Brain microvascular endothelial cell (primary cell): ENCODE results near the gene ZFYVE19.

Source experiments
- DNase-seq: peaks from one replicate; pipeline ENCODE4 v3.0.0-alpha.2; 2020
- H3K27ac ChIP-seq: fragments of 250-450 bp; sonication (Bioruptor Pico); 2 replicates; pipeline ENCODE4 v1.5.1; 2020; ENCODE audit warnings: mild to moderate bottlenecking, moderate library complexity
- H3K27me3 ChIP-seq: fragments of 250-450 bp; sonication (Bioruptor Pico); replicated peaks from 2 replicates; pipeline ENCODE4 v1.5.1; 2020; ENCODE audit warnings: mild to moderate bottlenecking
- H3K36me3 ChIP-seq: fragments of 250-450 bp; sonication (Bioruptor Pico); replicated peaks from 2 replicates; pipeline ENCODE4 v1.5.1; 2020; ENCODE audit warnings: mild to moderate bottlenecking
- H3K4me3 ChIP-seq: 2 replicates; pipeline ENCODE4 v1.5.1; 2011; ENCODE audit warnings: low read depth, mild to moderate bottlenecking, control low read depth, low read length, moderate library complexity
- CTCF ChIP-seq: IDR thresholded peaks from 2 replicates; pipeline ENCODE4 v1.5.1; 2011; ENCODE audit warnings: low read depth, mild to moderate bottlenecking, moderate library complexity, low read length, control low read depth, inconsistent platforms; ENCODE audit errors: missing control alignments
- in situ Hi-C: cut with HindIII; loops from 2 replicates; pipeline ENCODE4 v1.10.0; 2017; ENCODE audit warnings: low sequenced_read_pairs, low pct_ligation_motif_present

The ZFYVE19 gene

GRCh38 chr15:40770147-40770721 lies 36.7 kb upstream of the ZFYVE19 start:
- no peak for DNase-seq
- in situ Hi-C loops: no loop called here
- Histone ChIP-seq H3K36me3 (peaks cover 18% of the 10 kb centered on the region), H3K27me3 (no peaks in the 10 kb centered on the region), H3K27ac (no peak overlapping the region), H3K4me3 (no peak overlapping the region)
- no peak for TF ChIP-seq CTCF

GRCh38 chr15:40771242-40771641 lies 35.6 kb upstream of the ZFYVE19 start:
- in situ Hi-C loops: no loop called here
- Histone ChIP-seq H3K36me3 (peaks cover 27% of the 10 kb centered on the region), H3K27me3 (no peaks in the 10 kb centered on the region), H3K4me3 (no peak overlapping the region), H3K27ac (no peak overlapping the region)
- TF ChIP-seq CTCF: no peak
- no peak for DNase-seq

- no peak for DNase-seq
- in situ Hi-C loops: no loop called here
- no peak for TF ChIP-seq CTCF
- H3K4me3 ChIP-seq: no peak overlapping the region
- H3K27me3 ChIP-seq: no peaks in the 10 kb centered on the region
- H3K27ac ChIP-seq: no peak overlapping the region
- peaks cover 35% of the 10 kb centered on the region for H3K36me3 ChIP-seq
Observed at GRCh38 chr15:40772014-40772413, 34.9 kb upstream of the ZFYVE19 start.

DNA sequence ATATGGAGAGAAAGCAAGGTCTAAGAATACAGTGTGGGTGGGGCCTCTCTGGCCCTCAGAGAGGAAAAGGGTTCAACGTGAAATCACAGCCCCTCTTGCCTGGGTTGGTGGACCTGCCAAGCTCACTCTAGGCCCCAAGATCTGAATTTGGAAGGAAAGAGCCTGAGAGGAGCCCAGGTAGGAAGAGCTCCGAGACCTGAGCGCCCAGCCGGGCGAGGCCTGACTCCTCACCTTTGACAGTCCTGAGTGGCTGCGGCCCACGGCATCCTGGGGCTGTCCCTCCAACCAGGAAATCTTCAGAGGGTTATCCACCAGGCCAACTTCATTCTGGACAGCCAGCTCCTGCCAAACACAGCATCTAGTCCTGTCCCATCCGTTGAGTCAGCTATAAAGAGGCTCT lies 33.4 kb upstream of the ZFYVE19 start:
- no peak overlapping the region for H3K27ac ChIP-seq
- in situ Hi-C loops: no loop called here
- no peaks in the 10 kb centered on the region for H3K27me3 ChIP-seq
- H3K4me3 ChIP-seq: no peak overlapping the region
- peaks cover 44% of the 10 kb centered on the region for H3K36me3 ChIP-seq
- no peak for TF ChIP-seq CTCF
- no peak for DNase-seq

GRCh38 chr15:40773902-40774301 lies 33.0 kb upstream of the ZFYVE19 start:
- in situ Hi-C loops: no loop called here
- no peak for DNase-seq

More at GRCh38 chr15:40773902-40774301, 33.0 kb upstream of the ZFYVE19 start:
- Histone ChIP-seq H3K4me3 (no peak overlapping the region), H3K27me3 (no peaks in the 10 kb centered on the region), H3K36me3 (peaks cover 48% of the 10 kb centered on the region), H3K27ac (no peak overlapping the region)
- TF ChIP-seq CTCF: no peak
